HG03196 (cell line): ENCODE measurements around the gene DLD.
"Not testable (repeated sequence)": the region's sequence is repeated elsewhere in the genome, so short reads cannot be mapped to it uniquely, and the experiment has no call there.

Experiments
- ATAC-seq: cut with Tn5 transposase; IDR thresholded peaks from one replicate; pipeline ENCODE4 v1.9.1; 2021; ENCODE audit not compliant: unreplicated experiment

DLD gene

GRCh38 chr7:107870427-107871000 is 20.5 kb upstream of the DLD start:
- ATAC-seq: no peak

GRCh38 chr7:107874111-107874510 is 16.9 kb upstream of the DLD start:
- ATAC-seq: no peak

GRCh38 chr7:107874605-107875446 is 16.2 kb upstream of the DLD start:
- peak; percentile 75 for ATAC-seq

GRCh38 chr7:107876916-107877315 is 14.1 kb upstream of the DLD start:
- no peak for ATAC-seq

- ATAC-seq: no peak
These were observed 13.1 kb upstream of the DLD start for GRCh38 chr7:107877731-107878382.

GRCh38 chr7:107878636-107879035 is 12.3 kb upstream of the DLD start:
- ATAC-seq: no peak

- peak; percentile 64 for ATAC-seq
These were observed 11.5 kb upstream of the DLD start for GRCh38 chr7:107879400-107880035.

- no peak for ATAC-seq
These were observed 8.2 kb upstream of the DLD start for GRCh38 chr7:107882766-107883165.

GRCh38 chr7:107884066-107884818 is 6.7 kb upstream of the DLD start:
- no peak for ATAC-seq

GRCh38 chr7:107887827-107888226 is 3.2 kb upstream of the DLD start:
- ATAC-seq: not testable (repeated sequence)

GRCh38 chr7:107889992-107890391 is 991 bp upstream of the DLD start:
- no peak for ATAC-seq

GRCh38 chr7:107890493-107890961 is 456 bp upstream of the DLD start:
- peak; percentile 3 for ATAC-seq

- ATAC-seq: peak; percentile 25
These were observed 818 bp downstream of the DLD start for GRCh38 chr7:107891636-107892366.

GRCh38 chr7:107892367-107892741 is 1.4 kb downstream of the DLD start:
- not testable (repeated sequence) for ATAC-seq

- ATAC-seq: no peak
These were observed 8.1 kb downstream of the DLD start for GRCh38 chr7:107898997-107899594.

- no peak for ATAC-seq
These were observed 9.6 kb downstream of the DLD start for GRCh38 chr7:107900496-107901015.

GRCh38 chr7:107902381-107902780 is 11.4 kb downstream of the DLD start:
- ATAC-seq: no peak

- no peak for ATAC-seq
These were observed 16.8 kb downstream of the DLD start for GRCh38 chr7:107907790-107908189.

- ATAC-seq: no peak
These were observed 18.5 kb downstream of the DLD start for GRCh38 chr7:107909445-107909844.
